ENCODE measurements around the gene PRKAR2B.
"Not testable (repeated sequence)": the region's sequence is repeated elsewhere in the genome, so short reads cannot be mapped to it uniquely, and the experiment has no call there.

Gene PRKAR2B

GRCh38 chr7:107079212-107079940, 34.9 kb downstream of the PRKAR2B start:
- DNase-seq = no peak

- no peak for DNase-seq
Measured at GRCh38 chr7:107080099-107080505, 35.6 kb downstream of the PRKAR2B start.

- DNase-seq = no peak
Measured at GRCh38 chr7:107080533-107080932, 36.0 kb downstream of the PRKAR2B start.

- DNase-seq = no peak
Measured at GRCh38 chr7:107085180-107085579, 40.7 kb downstream of the PRKAR2B start.

GRCh38 chr7:107089627-107090026, 45.1 kb downstream of the PRKAR2B start:
- no peak for DNase-seq

GRCh38 chr7:107090457-107090856, 46.0 kb downstream of the PRKAR2B start:
- no peak for DNase-seq

- no peak for DNase-seq
Measured at GRCh38 chr7:107091306-107091705, 46.8 kb downstream of the PRKAR2B start.

- not testable (repeated sequence) for DNase-seq
Measured at GRCh38 chr7:107093671-107094070, 49.2 kb downstream of the PRKAR2B start.

GRCh38 chr7:107099154-107099553, 54.6 kb downstream of the PRKAR2B start:
- DNase-seq = not testable (repeated sequence)

GRCh38 chr7:107100824-107101223, 56.3 kb downstream of the PRKAR2B start:
- no peak for DNase-seq

GRCh38 chr7:107103369-107103768, 58.9 kb downstream of the PRKAR2B start:
- DNase-seq = no peak

GRCh38 chr7:107104801-107105200, 60.3 kb downstream of the PRKAR2B start:
- no peak for DNase-seq

- no peak for DNase-seq
Measured at GRCh38 chr7:107105591-107106245, 61.2 kb downstream of the PRKAR2B start.

GRCh38 chr7:107108793-107109371, 64.4 kb downstream of the PRKAR2B start:
- no peak for DNase-seq

- no peak for DNase-seq
Measured at GRCh38 chr7:107109955-107110354, 65.5 kb downstream of the PRKAR2B start.

GRCh38 chr7:107111196-107111595, 66.7 kb downstream of the PRKAR2B start:
- no peak for DNase-seq

- DNase-seq = no peak
Measured at GRCh38 chr7:107113866-107114265, 69.4 kb downstream of the PRKAR2B start.

- DNase-seq = no peak
Measured at GRCh38 chr7:107115114-107115513, 70.6 kb downstream of the PRKAR2B start.

- DNase-seq = no peak
Measured at GRCh38 chr7:107115762-107116540, 71.4 kb downstream of the PRKAR2B start.

- DNase-seq = no peak
Measured at GRCh38 chr7:107118109-107118900, 73.8 kb downstream of the PRKAR2B start.

- no peak for DNase-seq
Measured at GRCh38 chr7:107119376-107120105, 75.0 kb downstream of the PRKAR2B start.

GRCh38 chr7:107122486-107122911, 78.0 kb downstream of the PRKAR2B start:
- no peak for DNase-seq

Measured in NCI-H748 treated with DMSO at 0.1 percent for 48 hours (cell line).